Mucosa of rectum (tissue), 2 donors: ENCODE data around the gene GLUD1.

ENCODE experiments used
- H3K27ac ChIP-seq, 2 donors: one replicate each; pipeline ENCODE4 v1.7.0; 2013; ENCODE audit warnings: inconsistent platforms in 2 of 2, low read depth in 2 of 2, low read length in 2 of 2
- H3K27me3 ChIP-seq, 2 donors: one replicate each; pipeline ENCODE4 v1.7.0; 2013; ENCODE audit warnings: low read length in 2 of 2; ENCODE audit not compliant: control insufficient read depth in 2 of 2, insufficient read depth in 2 of 2
- H3K36me3 ChIP-seq, 2 donors: one replicate each; pipeline ENCODE4 v1.7.0; 2013; ENCODE audit warnings: low read length in 2 of 2; ENCODE audit not compliant: control insufficient read depth in 2 of 2, insufficient read depth in 2 of 2
- H3K4me1 ChIP-seq, 2 donors: one replicate each; pipeline ENCODE4 v1.7.0; 2013; ENCODE audit warnings: low read length in 2 of 2, mild to moderate bottlenecking in 1 of 2; ENCODE audit not compliant: control insufficient read depth in 2 of 2, insufficient read depth in 2 of 2
- H3K4me3 ChIP-seq, 2 donors: one replicate each; pipeline ENCODE4 v1.7.0; 2013; ENCODE audit warnings: low read length in 2 of 2
- H3K9ac ChIP-seq, 2 donors: one replicate each; pipeline ENCODE4 v1.7.0; 2013; ENCODE audit warnings: low read length in 2 of 2, low read depth in 1 of 2, mild to moderate bottlenecking in 1 of 2
- H3K9me3 ChIP-seq, 2 donors: one replicate each; pipeline ENCODE4 v1.7.0; 2013; ENCODE audit warnings: low read length in 2 of 2; ENCODE audit not compliant: control insufficient read depth in 2 of 2
- donor health status: healthy.
- donor health status: Normal muscosa, but diverticular disease.

The GLUD1 gene

GRCh38 chr10:87000491-87000890 is 94.2 kb downstream of the GLUD1 start:
- no peak overlapping the region for H3K27ac ChIP-seq
- H3K27me3 ChIP-seq, result no peaks in the 10 kb centered on the region

More at GRCh38 chr10:87000491-87000890, 94.2 kb downstream of the GLUD1 start:
- no peak overlapping the region for H3K4me3 ChIP-seq
- no peaks in the 10 kb centered on the region for H3K36me3 ChIP-seq
- H3K4me1 ChIP-seq, result no peaks in the 10 kb centered on the region
- no peak overlapping the region for H3K9ac ChIP-seq
- H3K9me3 ChIP-seq, result no peaks in the 10 kb centered on the region
